DMS114 treated with DMSO at 0.1 percent for 48 hours (cell line): ENCODE data around the gene ZDHHC8.
A peak's percentile ranks its signal among the peaks of the same experiment; 100 is the strongest.

Experiments used
- DNase-seq: peaks from one replicate; lab custom pipeline; 2025; ENCODE audit not compliant: unreplicated experiment; lab: John Stamatoyannopoulos, UW

ZDHHC8 gene

DNA sequence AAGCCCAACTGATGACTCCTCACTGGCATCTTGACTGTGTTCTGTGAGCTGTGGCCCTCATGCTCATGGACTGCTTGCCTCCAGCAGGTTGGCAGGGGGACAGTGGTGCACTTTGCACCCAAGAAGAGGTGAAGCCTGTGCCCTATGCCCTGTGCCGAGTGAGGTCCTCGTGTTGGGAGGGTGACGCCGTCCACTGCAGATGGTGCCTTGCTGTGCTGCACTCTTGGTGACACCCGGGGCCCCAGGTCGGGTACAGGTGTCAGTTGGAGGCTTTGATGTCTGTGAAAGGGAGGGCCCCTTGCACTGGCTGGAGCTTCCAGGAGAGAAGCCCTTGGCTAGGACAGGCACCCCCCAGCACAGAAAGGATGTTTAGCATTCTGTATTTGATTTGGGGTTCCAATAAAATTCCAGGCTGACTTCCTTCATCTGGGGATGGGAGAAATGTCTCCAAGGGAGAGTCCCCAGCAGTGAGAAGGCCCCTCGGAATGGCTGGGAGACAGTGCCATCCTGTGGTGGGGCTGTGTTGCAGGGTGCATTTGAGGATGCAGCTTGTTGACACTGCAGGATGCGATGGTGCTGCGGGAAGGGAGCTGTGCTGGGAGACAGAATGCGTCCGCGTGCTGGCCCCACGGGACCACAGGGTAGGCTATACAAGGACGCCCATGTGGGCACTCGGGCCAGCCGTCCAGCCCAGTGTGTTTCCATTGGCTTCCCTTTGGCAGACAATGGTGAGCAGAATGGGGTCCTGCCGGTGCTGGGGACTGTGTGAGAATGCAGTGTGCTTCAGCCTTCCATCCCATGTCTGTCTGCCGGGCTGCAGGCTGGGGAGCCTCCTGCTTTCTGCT, 2.5 kb upstream of the ZDHHC8 start:
- DNase-seq = no peak

DNA sequence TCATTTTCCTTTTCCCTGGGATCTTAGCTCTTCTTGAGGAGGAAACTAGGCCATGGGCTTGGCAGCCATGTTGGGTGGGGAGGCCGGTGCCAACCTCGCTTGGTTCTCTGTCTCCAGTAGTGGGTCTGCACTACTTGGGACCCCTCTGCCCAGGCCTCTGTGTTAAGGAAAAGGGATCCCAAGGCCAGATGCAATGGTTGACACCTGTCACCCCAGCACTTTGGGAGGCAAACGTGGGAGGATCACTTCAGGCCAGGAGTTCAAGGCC, 1.9 kb upstream of the ZDHHC8 start:
- DNase-seq = no peak

DNA sequence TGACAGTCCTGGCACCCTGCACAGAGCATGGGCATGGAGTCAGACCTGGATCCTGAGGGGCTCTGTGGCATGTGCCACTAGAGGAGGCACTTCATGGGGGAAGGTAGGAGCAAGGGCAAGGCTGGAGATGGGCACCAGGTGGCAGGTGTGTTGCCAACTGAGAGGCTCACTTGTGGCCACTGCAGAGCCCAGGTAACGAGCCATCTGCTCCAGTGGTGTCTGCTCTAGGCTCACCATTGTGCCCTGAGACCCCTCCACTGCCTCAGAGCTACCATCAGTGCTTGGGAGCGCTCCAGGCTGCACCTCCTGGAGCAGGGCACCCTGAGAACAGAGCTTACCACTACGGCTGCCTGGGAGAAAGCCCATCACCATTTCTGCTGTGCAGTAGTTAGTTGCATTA, 1.3 kb upstream of the ZDHHC8 start:
- DNase-seq = no peak

DNA sequence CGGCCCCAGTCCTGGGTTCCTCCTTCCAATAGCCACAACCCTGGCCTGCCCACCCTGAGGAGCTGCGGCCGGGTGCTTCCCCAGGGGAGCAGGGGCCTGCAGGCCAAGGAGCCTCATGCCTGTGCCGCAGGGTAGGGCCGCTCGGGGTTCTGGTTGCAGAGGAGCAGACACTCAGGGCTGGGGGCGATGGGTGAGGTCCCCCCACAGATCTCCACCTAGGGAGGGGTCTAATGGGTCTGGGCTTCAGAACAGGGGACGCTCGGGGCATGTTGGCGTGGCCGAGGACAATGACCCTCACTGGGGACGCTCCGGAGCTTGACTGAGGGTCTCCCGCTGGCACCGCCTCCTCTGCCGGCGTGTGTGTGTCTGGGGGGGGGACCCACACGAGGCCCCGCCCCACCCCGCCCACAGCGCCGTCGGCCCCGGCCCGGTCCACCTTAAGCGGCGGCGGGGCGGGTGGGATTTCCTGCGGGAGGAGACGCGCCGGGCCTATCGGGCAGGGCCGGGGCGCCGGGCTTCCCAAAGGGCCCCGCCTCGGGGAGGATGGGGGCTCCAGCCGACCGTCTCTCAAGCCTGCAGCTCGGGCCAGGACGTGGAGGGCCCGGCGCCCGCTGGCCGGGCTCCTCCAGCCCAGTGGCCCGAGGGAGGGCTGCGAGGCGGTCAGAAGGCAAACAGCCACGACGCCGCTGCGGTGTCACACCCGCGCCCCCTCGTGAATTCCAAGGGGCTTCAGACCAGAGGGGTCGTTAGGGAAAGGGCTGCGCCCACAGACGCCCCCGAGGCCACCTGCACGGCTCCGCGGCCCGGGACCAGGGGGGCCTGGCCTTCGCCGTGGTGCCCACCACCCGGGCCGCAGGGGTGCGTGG, 640 bp upstream of the ZDHHC8 start:
- DNase-seq = peak; percentile 29

DNA sequence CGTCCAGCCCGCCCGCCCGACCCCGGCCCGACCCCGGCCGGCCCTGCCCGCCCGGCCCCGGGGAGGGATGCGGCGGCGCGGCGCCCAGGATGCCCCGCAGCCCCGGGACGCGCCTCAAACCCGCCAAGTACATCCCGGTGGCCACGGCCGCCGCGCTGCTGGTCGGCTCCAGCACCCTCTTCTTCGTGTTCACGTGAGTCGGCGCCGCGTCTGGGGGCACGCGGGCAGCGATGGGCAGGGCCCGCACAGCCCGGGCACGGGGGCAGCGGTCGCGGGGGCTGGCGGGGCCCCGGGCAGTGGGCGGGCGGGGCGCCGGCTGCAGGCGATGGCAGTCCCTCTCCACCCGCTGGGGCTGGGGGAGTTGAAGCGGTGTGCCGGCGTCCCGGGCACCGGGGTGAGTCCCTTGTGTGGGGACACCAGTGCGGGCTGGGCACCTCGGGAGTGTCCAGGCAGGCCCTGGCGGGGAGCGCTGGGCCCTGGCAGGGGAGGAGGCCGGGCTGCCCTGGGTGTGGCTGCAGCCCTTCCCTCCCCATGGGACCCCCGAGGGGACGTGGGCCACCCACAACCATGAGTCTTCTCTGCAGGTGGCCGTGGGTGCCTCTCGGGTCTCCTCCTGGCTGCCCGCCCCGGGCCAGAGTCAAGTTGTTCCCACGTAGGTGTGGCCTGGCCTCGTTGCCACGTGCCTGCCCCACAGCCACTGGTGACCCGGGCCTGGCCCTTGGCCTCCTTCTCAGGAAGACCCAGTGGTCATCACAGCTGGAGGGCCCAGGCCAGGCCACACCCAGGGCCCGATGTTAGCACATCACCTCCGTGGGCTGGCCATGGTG, 468 bp downstream of the ZDHHC8 start:
- no peak for DNase-seq

DNA sequence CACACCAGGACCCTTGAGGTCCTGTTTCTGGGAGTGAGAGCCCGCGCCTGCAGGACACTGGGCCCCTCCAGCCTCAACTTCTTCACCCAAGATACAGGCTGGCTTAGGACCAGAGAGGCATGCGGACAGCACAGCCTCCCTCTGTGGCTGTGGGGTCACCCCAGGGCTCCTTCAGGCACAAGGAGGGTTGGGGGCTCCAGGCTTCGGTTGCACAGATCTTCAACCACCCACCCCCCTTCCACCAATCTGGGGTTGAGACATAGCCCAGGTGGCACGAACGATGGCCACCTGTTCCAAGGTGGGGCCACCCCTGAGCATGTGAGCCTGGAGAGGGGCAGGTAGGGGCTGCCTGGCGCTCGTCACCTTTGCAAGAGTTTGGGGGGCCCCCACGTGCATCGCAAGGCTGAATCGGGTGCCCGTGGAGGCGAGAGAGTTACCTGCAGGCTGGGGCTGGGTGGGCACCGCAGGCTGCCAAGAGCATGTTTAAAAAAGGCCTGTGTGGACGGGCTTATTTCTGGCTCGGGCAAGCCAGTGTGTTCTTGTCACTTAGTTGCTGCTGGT, 1.2 kb downstream of the ZDHHC8 start:
- DNase-seq = no peak

DNA sequence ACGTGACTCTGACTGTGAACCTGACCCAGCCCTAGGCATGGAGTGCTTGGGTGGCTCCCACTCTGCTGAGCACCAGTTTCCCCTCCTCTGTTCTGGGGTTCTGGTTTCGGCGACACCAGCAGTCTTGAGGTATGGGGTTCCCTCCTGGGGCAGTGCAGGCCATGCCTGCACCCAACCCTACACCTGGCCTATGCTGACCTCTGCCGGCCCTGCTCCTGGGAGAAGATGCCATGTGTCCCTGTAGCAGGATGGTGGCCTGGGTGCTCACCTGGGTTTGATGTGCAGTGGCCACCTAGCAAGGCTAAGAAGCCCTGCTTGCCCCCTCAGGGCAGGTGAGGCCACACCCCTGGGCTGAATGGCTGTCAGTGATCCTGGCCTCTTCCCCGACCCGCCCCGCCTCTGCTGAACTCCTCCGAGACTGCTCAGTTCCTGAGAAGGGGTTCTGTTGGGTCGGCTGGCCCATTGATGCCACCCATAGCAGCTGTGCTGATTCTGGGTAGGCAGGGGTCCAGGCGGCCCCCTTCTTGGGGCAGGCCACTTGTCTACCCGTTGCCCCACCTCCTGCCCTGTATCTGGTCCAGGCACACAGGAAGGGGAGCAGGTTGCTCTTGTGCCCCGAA, 2.4 kb downstream of the ZDHHC8 start:
- DNase-seq = no peak

DNA sequence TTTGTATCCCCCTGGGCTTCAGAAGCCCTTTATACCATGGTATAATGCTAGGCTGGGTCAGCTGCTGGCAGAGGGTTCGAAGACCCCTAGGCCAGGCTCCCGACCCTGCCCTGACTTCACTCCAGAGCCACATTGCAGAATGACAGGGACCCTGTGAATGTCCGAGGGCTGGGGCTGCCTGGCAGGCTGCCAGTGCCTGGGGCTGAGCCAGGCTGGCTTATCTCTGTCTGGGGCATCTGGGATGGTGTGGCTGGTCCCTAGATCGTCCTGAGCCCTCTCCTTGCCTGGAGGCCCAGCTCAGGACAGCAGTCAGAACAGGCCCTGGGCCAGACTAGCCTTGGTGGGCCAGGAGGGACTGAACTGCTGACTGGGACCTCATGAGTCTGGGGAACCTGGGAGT, 3.7 kb downstream of the ZDHHC8 start:
- DNase-seq = no peak

DNA sequence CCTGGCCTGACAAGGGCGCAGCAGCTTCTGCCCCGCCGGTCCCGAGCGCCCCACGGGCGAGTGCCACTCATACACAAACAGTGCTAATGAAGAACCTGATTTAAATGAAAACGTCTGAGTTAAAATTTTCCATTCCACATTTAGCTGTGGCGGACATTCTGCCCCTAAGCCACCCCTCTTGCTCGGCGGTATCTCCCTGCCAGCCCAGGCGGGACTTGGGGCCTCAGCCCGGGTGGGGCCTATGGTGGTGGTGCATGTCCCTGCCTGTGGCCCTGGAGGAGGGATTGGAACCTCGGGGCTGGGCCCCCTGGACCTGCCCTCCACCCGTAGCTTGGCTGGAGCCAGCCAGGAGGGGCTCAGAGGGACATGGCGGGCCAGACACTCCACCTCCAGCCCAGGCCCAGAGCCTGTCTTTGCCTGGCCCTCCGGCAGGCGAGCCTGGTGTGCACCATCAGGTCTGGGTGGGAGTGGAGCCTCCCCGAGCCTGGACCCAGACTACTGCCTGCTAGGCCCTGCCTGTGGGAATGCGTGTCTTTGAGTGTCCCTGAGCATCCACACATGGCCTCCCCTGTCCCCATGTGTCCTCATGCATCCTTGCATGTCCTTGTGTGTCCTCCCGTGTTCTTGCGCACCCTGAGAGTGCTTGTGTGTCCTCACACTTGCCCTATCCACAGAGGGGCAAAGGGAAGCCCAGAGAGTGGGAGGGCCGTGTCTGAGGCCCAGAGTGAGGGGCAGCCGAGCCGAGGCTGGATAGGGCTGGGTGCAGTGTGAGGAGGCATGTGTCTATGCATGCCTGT, 4.4 kb downstream of the ZDHHC8 start:
- DNase-seq = no peak

DNA sequence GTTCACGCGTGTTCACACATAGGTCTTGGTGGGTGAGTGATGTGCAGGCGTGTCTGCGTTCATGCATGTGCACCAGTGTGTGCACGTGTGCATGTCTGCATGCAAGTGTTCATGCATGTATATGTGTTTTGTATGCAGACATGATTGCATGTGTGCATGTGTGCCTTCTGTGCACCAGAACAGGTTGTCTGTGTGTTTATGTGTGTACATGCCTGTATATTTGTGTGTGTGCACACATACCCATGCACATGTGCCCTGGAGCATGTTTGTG, 4.9 kb downstream of the ZDHHC8 start:
- DNase-seq = no peak

DNA sequence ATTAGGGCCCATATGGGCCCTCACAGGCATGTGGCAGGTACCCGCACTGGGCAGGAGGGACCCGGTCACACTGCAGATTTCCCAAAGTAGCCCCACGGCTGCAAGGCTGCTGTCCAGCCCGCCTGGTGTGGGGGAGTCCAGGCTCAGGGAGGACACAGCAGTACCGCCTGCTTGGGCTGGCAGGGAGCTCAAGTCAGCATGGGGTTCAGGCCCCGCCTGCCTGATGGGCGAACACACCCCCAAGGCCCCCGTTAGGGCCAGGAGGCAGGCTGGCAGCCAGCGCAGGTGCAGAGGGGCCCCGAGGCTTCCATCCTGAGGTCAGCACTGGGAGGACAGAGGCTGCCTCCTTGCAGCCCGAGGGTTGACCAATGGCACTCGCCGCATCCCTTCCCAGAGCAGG, 5.5 kb downstream of the ZDHHC8 start:
- no peak for DNase-seq

DNA sequence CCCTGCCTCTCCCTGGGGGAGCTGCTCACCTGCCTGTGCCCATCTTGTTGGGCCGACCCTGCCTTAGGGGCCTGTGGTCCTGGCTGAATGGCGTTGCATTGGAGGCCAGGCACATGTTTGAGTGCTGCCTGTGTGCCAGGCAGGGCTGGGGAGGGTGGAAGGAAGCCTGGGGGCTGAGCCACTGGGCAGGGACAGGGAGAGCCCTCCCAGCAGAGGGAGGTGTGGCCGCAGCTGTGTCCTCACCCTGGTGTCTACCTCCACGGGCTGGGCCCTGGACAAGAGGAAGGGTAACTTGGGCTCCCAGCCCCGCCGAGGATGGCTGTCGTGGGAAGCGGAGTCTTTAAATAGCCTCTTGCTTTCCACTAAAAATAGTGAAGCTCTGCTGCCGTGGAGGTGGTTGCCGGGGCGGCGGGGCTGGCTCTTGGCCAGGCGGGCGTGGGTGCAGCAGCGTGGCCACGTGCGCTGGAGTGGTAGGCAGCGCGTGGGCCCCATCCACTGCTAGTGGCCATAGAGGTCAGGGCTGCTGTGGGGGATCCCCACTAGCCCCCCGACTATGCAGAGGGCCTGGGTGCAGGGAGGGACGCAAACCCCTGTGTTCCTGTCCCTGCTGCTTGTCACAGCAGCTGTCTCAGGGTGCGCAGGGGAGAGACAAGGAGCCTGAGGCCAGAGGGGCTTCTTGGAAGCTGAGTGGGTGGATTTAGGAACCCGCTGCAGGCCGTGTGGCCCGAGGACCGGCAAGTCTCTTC, 6.2 kb downstream of the ZDHHC8 start:
- DNase-seq = no peak

DNA sequence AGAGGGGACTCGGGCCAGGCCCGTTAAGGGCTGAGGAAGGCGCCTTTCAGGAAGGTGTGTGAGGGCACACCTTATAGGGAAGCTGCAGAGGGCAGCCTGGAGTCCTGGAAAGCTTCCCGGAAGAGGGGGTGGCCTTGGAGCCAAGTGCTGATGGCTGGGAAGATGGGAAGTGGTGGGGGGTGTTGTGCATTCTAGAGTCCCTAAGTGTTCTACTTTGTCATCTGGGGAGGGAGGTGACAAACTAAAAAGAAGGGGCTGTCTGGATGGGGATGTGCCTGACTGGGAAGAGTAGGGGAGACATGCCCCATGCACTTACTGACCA, 6.8 kb downstream of the ZDHHC8 start:
- DNase-seq = no peak

DNA sequence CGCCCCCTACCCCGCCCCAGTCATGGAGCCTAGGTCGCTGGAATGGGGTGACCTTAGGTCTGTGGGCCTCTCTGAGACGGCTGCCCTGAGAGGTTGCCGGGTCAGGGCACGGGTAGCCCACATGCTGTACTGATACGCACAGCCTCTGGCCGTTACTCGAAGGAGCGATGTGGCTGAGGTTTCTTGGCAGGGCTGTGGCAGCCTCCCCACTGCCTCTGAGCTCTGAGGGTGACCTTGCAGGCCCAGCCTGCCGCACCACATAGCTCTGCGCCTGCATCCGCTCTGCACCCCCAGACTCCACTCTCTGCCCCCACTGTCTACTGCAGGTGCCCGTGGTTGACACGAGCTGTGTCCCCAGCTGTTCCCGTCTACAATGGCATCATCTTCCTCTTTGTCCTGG, 7.3 kb downstream of the ZDHHC8 start:
- no peak for DNase-seq

DNA sequence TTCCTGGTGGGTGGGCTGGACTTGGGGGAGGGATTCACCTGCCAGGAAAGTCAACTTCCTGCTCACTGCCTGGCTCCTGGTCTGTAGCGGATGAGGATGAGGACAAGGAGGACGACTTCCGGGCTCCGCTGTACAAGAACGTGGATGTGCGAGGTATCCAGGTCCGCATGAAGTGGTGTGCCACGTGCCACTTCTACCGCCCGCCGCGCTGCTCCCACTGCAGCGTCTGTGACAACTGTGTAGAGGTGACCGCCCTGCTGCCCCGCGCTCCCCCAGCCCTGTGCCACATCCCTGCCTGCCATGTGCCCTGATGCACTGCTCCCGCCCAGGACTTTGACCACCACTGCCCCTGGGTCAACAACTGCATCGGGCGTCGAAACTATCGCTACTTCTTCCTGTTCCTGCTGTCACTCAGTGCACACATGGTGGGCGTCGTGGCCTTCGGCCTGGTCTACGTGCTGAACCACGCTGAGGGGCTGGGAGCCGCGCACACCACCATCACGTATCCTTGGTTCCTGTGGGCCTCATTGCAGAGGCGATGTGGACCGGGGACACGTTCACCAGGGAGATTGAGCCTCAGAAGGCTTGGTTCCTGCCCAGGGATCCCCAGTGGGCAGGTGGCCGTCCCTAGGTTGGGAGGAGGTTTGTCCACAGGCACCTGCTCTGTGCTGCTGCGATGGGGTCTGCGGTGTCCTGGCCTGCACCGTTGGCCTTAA, 7.9 kb downstream of the ZDHHC8 start:
- no peak for DNase-seq

DNA sequence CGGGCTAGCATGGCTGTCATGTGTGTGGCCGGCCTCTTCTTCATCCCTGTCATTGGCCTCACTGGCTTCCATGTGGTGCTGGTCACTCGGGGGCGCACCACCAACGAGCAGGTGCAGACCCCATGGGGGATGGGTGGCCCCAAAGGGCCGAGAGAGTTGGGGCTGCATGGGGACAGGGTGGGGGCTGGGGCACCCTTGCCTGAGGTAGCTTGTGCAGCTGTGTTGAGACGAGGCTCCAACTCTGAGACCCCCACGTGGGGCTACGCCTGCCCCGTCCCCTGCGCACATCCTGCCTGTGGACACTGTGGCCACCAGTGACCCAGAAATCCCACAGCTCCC, 8.5 kb downstream of the ZDHHC8 start:
- DNase-seq = no peak

DNA sequence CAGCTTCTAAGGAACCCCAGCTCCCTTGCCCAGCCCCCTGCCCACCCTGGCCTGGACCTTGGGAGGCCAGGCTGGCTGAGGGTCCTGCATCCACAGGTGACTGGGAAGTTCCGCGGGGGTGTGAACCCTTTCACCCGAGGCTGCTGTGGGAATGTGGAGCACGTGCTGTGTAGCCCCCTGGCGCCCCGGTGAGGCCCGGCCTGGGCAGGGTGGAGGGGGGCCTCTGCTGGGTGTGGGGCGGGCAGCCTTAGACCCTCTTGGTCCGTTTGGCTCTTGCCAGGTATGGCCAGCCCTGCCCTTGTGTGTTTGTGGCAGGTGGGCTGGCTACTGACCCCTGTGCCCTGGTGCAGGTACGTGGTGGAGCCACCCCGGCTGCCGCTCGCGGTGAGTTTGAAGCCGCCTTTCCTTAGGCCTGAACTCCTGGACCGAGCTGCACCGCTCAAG, 8.9 kb downstream of the ZDHHC8 start:
- DNase-seq = no peak

DNA sequence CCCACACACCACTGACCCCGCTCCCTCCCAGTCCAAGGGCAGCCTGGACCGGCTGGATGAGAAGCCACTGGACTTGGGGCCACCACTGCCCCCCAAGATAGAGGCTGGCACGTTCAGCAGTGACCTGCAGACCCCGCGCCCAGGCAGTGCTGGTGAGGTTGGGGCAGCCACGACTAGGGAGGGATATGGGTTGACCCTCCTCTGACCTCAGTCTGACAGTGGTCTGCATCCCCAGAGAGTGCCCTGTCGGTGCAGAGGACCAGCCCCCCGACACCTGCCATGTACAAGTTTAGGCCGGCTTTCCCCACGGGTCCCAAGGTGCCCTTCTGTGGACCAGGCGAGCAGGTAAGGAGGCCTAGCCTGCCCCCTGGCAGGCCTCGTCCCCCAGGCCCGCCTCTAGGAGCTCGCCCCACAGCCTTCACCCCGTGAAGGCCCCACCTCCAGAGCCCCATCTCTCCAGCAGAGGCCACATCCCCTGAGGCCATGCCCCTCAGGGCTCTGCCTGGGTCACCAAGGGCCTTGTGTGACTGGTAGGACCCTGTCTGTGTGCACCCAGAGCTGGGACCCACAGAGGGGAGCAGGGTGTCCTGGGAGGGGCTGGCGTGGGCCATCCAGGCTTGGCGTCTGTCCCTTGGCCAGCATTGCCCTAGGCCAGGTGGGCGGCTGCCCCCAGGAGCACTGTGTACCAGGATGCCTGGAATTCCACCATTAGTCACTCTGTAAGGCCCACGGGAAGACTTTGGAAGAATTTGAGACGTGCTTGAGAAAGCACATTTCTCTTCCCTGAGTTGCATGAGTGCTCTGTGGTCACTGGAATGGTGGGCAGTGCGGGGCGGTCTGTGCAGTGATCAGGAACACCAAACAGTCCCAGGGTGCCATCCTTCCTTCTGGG, 9.8 kb downstream of the ZDHHC8 start:
- DNase-seq = no peak
